Measurements from ENCODE around the gene LIPG. TPM values are rescaled to one million over a fixed set of nuclear protein-coding genes. Genes with fewer than 3 reads are reported as not detected.

The LIPG gene
- total and polyA plus RNA-seq, 4 donors = 0.03 to 23.7 (median 4.7) TPM

- no peaks in the 10 kb centered on the region for H3K9me3 ChIP-seq (ENCODE audit: control insufficient read depth, low read length)
- ATAC-seq (ENCODE audit: low FRiP score) = no peak
Measured at GRCh38 chr18:49628119-49628518, 66.3 kb downstream of the LIPG start.

GRCh38 chr18:49628881-49629795 is 67.3 kb downstream of the LIPG start:
- no peaks in the 10 kb centered on the region for H3K9me3 ChIP-seq (ENCODE audit: control insufficient read depth, low read length)
- ATAC-seq (ENCODE audit: low FRiP score) (no peak), DNase-seq (peak in 1 of 2 donors; percentile 58)
- H3K27ac ChIP-seq (ENCODE audit: low read depth in 1 of 2, low read length in 2 of 2) = no peak overlapping the region
- H3K4me1 ChIP-seq (ENCODE audit: control insufficient read depth in 1 of 2, insufficient read depth in 2 of 2, low read length in 2 of 2) = no peaks in the 10 kb centered on the region
- intact Hi-C loops (cut with DNase I) = no loop called here
- no peaks in the 10 kb centered on the region for H3K27me3 ChIP-seq (ENCODE audit: control insufficient read depth in 1 of 2, insufficient read depth in 2 of 2, low read length in 1 of 2)
- no peaks in the 10 kb centered on the region for H3K36me3 ChIP-seq (ENCODE audit: control insufficient read depth in 1 of 2, insufficient read depth in 2 of 2, low read length in 1 of 2)
- WGBS, 2 donors = 65 to 74% methylated on average over 16 of the region's 16 CpGs
- H3K4me3 ChIP-seq (ENCODE audit: low read length in 2 of 2) = no peak overlapping the region

More at GRCh38 chr18:49628119-49628518, 66.3 kb downstream of the LIPG start:
- no peak overlapping the region for H3K4me3 ChIP-seq (ENCODE audit: low read length in 2 of 2)
- H3K27ac ChIP-seq (ENCODE audit: low read depth in 1 of 2, low read length in 2 of 2) = no peak overlapping the region
- WGBS, 2 donors = 89 to 92% methylated on average over 3 of the region's 3 CpGs
- no peaks in the 10 kb centered on the region for H3K4me1 ChIP-seq (ENCODE audit: control insufficient read depth in 1 of 2, insufficient read depth in 2 of 2, low read length in 2 of 2)
- intact Hi-C loops (cut with DNase I) = no loop called here
- DNase-seq = no peak
- no peaks in the 10 kb centered on the region for H3K27me3 ChIP-seq (ENCODE audit: control insufficient read depth in 1 of 2, insufficient read depth in 2 of 2, low read length in 1 of 2)
- no peaks in the 10 kb centered on the region for H3K36me3 ChIP-seq (ENCODE audit: control insufficient read depth in 1 of 2, insufficient read depth in 2 of 2, low read length in 1 of 2)

DNA sequence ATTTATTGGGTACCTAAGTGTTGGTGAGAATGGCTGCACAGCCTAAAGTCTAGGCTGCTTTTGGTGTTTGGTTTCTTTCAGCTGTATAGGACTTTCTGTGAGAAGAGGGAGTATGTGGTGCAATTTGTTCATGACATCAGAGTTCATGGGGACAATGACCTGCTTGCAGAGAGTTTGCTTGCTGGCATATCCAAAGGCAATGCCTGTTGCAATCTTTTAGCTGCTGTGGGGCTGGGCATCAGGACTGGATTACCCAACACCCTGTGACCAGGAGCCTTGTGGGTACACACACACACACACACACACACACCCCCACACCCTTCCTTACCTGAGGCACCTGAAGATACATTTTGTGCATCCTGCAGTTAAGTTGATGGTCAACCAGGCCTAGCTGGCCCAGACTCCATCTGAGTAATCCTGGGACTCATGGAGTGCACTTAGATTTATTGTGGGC is 68.4 kb downstream of the LIPG start:
- H3K9me3 ChIP-seq (ENCODE audit: control insufficient read depth, low read length) = no peaks in the 10 kb centered on the region
- DNase-seq = no peak
- intact Hi-C loops (cut with DNase I) = no loop called here
- H3K4me1 ChIP-seq (ENCODE audit: control insufficient read depth in 1 of 2, insufficient read depth in 2 of 2, low read length in 2 of 2) = no peaks in the 10 kb centered on the region
- no peak overlapping the region for H3K27ac ChIP-seq (ENCODE audit: low read depth in 1 of 2, low read length in 2 of 2)
- no peaks in the 10 kb centered on the region for H3K36me3 ChIP-seq (ENCODE audit: control insufficient read depth in 1 of 2, insufficient read depth in 2 of 2, low read length in 1 of 2)
- ATAC-seq (ENCODE audit: low FRiP score) = no peak
- no peak overlapping the region for H3K4me3 ChIP-seq (ENCODE audit: low read length in 2 of 2)
- H3K27me3 ChIP-seq (ENCODE audit: control insufficient read depth in 1 of 2, insufficient read depth in 2 of 2, low read length in 1 of 2) = no peaks in the 10 kb centered on the region

DNA sequence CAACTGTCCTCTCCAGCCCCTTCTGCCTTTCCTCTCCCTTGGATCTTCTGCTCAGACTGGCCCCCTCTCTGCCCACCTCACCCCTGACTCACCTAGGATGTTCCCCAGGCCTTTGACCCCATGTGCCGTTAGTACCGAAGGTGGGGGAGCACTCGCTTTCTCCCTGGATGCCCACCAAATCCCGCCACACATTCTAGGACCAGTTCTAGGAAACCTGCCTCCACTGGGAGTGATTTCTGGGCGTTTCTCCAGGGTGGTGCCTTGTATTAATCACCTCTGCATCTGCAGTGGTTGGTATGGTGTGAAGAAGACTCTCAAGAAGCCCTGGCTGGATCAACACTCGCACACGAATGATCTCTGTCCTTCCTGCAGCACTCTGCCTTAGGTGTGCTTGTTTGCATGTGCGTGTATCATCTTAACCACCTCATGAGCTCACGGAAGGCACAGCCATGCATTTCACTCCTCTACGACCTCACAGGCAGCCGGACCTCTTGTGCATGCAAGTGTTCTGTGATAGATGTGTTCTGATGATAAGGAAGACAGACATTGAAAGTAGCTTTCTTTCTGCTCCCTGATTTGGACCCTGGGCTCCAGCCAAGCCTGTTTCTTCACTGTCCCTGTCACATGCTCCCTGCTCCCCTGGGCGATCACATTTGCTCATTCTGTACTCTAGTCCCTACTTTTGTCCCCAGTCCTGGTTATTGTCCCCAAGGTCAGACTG is 69.4 kb downstream of the LIPG start:
- no peak for ATAC-seq (ENCODE audit: low FRiP score)
- H3K27ac ChIP-seq (ENCODE audit: low read depth in 1 of 2, low read length in 2 of 2) = no peak overlapping the region

DNA sequence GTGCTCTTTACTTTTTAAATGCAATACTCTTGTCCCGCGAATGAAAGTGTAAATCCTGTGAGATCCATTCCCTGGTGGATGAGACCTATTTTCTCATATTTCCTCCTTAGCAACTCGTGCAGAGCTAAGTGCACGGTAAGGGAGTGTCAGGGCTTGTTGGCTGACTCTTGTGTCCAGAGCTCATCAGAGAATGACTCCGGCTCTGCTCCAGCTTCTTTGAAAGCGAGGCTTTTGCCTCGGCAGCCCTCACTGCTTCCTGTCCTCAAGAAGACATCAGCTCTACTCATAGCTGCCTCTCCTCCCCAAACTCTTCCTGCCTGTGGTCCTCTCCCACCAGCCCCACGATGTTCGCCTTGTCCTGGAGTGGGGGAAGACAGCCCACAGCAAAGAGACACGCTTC is 70.7 kb downstream of the LIPG start:
- DNase-seq = no peak
- intact Hi-C loops (cut with DNase I) = no loop called here
- no peaks in the 10 kb centered on the region for H3K27me3 ChIP-seq (ENCODE audit: control insufficient read depth in 1 of 2, insufficient read depth in 2 of 2, low read length in 1 of 2)
- H3K9me3 ChIP-seq (ENCODE audit: control insufficient read depth, low read length) = no peaks in the 10 kb centered on the region
- H3K27ac ChIP-seq (ENCODE audit: low read depth in 1 of 2, low read length in 2 of 2) = no peak overlapping the region
- H3K36me3 ChIP-seq (ENCODE audit: control insufficient read depth in 1 of 2, insufficient read depth in 2 of 2, low read length in 1 of 2) = no peaks in the 10 kb centered on the region
- no peaks in the 10 kb centered on the region for H3K4me1 ChIP-seq (ENCODE audit: control insufficient read depth in 1 of 2, insufficient read depth in 2 of 2, low read length in 2 of 2)
- 70 to 76% methylated on average over 10 of the region's 10 CpGs for WGBS, 2 donors
- no peak overlapping the region for H3K4me3 ChIP-seq (ENCODE audit: low read length in 2 of 2)
- ATAC-seq (ENCODE audit: low FRiP score) = no peak

More for the DNA sequence above, 69.4 kb downstream of the LIPG start:
- no peak overlapping the region for H3K4me3 ChIP-seq (ENCODE audit: low read length in 2 of 2)
- H3K36me3 ChIP-seq (ENCODE audit: control insufficient read depth in 1 of 2, insufficient read depth in 2 of 2, low read length in 1 of 2) = no peaks in the 10 kb centered on the region
- no peaks in the 10 kb centered on the region for H3K4me1 ChIP-seq (ENCODE audit: control insufficient read depth in 1 of 2, insufficient read depth in 2 of 2, low read length in 2 of 2)
- 77 to 83% methylated on average over 12 of the region's 12 CpGs for WGBS, 2 donors
- no peaks in the 10 kb centered on the region for H3K27me3 ChIP-seq (ENCODE audit: control insufficient read depth in 1 of 2, insufficient read depth in 2 of 2, low read length in 1 of 2)
- no peaks in the 10 kb centered on the region for H3K9me3 ChIP-seq (ENCODE audit: control insufficient read depth, low read length)
- no peak for DNase-seq
- intact Hi-C loops (cut with DNase I) = no loop called here

- DNase-seq (no peak), ATAC-seq (ENCODE audit: low FRiP score) (no peak)
- Histone ChIP-seq H3K27ac (ENCODE audit: low read depth in 1 of 2, low read length in 2 of 2) (no peak overlapping the region), H3K9me3 (ENCODE audit: control insufficient read depth, low read length) (no peaks in the 10 kb centered on the region), H3K4me3 (ENCODE audit: low read length in 2 of 2) (no peak overlapping the region), H3K4me1 (ENCODE audit: control insufficient read depth in 1 of 2, insufficient read depth in 2 of 2, low read length in 2 of 2) (no peaks in the 10 kb centered on the region), H3K36me3 (ENCODE audit: control insufficient read depth in 1 of 2, insufficient read depth in 2 of 2, low read length in 1 of 2) (no peaks in the 10 kb centered on the region), H3K27me3 (ENCODE audit: control insufficient read depth in 1 of 2, insufficient read depth in 2 of 2, low read length in 1 of 2) (no peaks in the 10 kb centered on the region)
- intact Hi-C loops (cut with DNase I) = no loop called here
- 66 to 69% methylated on average over 4 of the region's 4 CpGs for WGBS, 2 donors
Measured at GRCh38 chr18:49638209-49638785, 76.4 kb downstream of the LIPG start.

DNA sequence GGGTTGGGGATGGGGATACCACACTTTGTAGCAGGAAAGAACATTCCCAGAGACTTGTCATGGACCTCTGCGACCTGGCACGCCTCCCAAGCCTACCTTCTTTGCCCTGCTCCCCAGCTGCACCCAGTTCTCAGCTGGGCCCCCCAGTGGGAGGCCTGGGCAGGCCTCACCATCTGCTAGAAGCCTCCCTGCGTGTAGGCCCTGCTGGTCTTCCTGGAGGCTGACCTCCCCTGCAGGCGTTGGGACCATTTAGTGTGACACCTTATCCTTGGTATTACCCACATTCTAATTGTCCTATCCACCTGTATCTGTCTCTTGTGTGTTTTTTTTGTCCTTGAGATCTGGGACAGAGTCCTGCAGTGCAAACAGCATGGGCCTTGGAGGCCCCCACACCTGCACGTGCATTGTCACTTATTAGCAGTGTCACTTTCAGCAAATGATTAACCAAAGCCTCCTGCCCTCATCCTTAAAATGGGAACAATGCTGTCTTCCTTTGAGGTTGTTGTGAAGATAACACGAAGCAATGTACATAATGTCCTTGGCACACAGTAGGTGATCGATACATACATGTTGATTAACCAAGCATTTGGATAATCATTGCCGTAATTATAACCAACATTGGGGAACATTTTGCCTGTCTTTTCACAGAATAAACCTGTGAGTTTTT is 77.2 kb downstream of the LIPG start:
- intact Hi-C loops (cut with DNase I) = no loop called here
- H3K9me3 ChIP-seq (ENCODE audit: control insufficient read depth, low read length) = no peaks in the 10 kb centered on the region
- no peak overlapping the region for H3K4me3 ChIP-seq (ENCODE audit: low read length in 2 of 2)
- no peaks in the 10 kb centered on the region for H3K36me3 ChIP-seq (ENCODE audit: control insufficient read depth in 1 of 2, insufficient read depth in 2 of 2, low read length in 1 of 2)
- ATAC-seq (ENCODE audit: low FRiP score) = no peak
- no peaks in the 10 kb centered on the region for H3K27me3 ChIP-seq (ENCODE audit: control insufficient read depth in 1 of 2, insufficient read depth in 2 of 2, low read length in 1 of 2)
- no peak overlapping the region for H3K27ac ChIP-seq (ENCODE audit: low read depth in 1 of 2, low read length in 2 of 2)
- peak in 1 of 2 donors; percentile 32 for DNase-seq
- 92 to 94% methylated on average over 8 of the region's 8 CpGs for WGBS, 2 donors
- H3K4me1 ChIP-seq (ENCODE audit: control insufficient read depth in 1 of 2, insufficient read depth in 2 of 2, low read length in 2 of 2) = no peaks in the 10 kb centered on the region

DNA sequence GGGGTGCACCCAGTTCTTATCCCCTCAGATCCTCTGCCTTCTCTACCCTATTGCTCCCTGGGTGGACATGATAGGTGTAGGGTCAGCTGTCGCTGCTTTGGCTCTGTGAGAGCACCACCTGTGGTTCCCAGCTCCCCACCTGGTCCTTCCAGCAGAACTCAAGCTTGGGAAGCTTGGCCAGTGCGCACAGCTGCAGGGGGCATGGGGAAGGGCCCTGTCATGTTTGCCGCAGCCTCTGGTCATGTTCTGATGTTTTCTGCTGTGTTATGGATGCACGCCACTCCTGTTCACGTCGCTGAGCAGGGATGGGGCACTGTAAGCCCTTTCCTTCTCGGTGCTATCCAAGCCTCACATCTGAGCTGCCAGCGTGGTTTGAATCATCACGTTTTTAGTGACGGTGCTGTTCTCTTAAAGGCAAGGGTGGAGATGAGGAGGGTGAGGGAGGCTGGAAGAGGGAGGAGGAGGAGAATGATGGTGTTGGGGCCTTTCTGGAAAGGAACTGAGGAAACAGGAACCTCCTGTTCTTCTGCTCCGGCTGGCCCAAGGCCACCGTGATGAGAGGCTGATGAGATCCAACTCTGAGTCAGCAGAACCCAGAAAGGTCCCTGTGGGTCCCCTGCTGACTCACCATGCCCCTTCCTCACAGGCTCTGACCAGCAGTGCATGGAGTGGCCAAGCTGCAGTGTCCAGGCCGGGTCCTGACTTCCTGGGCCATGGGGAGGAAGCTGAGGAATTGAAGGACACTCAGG is 78.0 kb downstream of the LIPG start:
- WGBS, 2 donors = 84 to 87% methylated on average over 13 of the region's 13 CpGs
- H3K4me3 ChIP-seq (ENCODE audit: low read length in 2 of 2) = no peak overlapping the region
- H3K36me3 ChIP-seq (ENCODE audit: control insufficient read depth in 1 of 2, insufficient read depth in 2 of 2, low read length in 1 of 2) = no peaks in the 10 kb centered on the region
- no peaks in the 10 kb centered on the region for H3K4me1 ChIP-seq (ENCODE audit: control insufficient read depth in 1 of 2, insufficient read depth in 2 of 2, low read length in 2 of 2)
- DNase-seq = no peak
- intact Hi-C loops (cut with DNase I) = no loop called here
- H3K27me3 ChIP-seq (ENCODE audit: control insufficient read depth in 1 of 2, insufficient read depth in 2 of 2, low read length in 1 of 2) = no peaks in the 10 kb centered on the region
- no peak for ATAC-seq (ENCODE audit: low FRiP score)
- H3K27ac ChIP-seq (ENCODE audit: low read depth in 1 of 2, low read length in 2 of 2) = no peak overlapping the region
- no peaks in the 10 kb centered on the region for H3K9me3 ChIP-seq (ENCODE audit: control insufficient read depth, low read length)

All from aorta (tissue), 5 donors.